A549 (cell line): ENCODE measurements around the gene DNAJC2.

Experiments used
- CBX2 ChIP-seq: fragments of 200-600 bp; sonication (generic); IDR thresholded peaks from 2 replicates; pipeline ENCODE4 v1.6.1; 2016; ENCODE audit warnings: low read depth, mild to moderate bottlenecking, borderline replicate concordance
- JUN ChIP-seq, 2 experiments: fragments of >200 bp; sonication (Bioruptor Twin); formaldehyde crosslinking; IDR thresholded peaks; 2 replicates in 1 of 2; 3 replicates in 1 of 2; pipeline ENCODE4 v1.6.1; 2016 to 2017
- TF ChIP-seq, protein P1 (sequence below): fragments of >200 bp; sonication (Bioruptor Twin); formaldehyde crosslinking; IDR thresholded peaks from 3 replicates; pipeline ENCODE4 v1.5.1; 2016

DNA sequence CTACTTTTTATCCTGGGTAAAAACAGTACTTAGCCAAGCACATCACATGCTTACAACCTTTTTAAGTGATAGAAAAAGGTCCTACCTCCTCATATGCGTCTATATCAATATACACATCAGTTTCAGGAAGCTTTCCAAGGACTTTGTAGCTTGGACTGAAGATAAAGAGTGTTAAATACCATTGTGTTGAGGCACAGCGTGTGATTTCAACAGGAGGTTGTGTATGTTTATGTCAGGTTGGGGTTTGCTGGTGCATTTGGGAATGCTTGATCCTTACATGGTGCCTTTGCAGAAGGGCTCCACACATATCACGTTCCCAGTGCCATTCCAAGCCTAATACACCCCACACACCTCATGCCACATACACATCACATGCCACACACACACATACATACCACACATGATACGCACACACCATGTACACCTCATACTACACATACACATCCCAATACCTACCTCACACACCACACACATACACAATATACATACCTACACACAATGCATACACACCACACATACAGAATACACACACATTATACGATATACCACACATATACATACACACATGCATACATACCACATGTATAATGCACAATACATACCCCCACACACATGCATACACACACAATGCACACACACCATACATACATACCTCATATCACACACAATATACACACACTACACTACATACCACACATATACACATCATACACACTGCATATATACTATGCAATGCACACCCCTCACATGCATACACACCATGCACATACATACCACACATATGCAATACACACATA lies 36.0 kb upstream of the DNAJC2 start:
- TF ChIP-seq CBX2 (no peak), JUN (IDR thresholded peaks at IDR 0.05) (no peak)
- TF ChIP-seq, protein P1, sequence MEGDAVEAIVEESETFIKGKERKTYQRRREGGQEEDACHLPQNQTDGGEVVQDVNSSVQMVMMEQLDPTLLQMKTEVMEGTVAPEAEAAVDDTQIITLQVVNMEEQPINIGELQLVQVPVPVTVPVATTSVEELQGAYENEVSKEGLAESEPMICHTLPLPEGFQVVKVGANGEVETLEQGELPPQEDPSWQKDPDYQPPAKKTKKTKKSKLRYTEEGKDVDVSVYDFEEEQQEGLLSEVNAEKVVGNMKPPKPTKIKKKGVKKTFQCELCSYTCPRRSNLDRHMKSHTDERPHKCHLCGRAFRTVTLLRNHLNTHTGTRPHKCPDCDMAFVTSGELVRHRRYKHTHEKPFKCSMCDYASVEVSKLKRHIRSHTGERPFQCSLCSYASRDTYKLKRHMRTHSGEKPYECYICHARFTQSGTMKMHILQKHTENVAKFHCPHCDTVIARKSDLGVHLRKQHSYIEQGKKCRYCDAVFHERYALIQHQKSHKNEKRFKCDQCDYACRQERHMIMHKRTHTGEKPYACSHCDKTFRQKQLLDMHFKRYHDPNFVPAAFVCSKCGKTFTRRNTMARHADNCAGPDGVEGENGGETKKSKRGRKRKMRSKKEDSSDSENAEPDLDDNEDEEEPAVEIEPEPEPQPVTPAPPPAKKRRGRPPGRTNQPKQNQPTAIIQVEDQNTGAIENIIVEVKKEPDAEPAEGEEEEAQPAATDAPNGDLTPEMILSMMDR, result no peak
